Gastroesophageal sphincter (tissue), 4 donors: ENCODE measurements around the gene DIABLO. TPM values are rescaled to one million over a fixed set of nuclear protein-coding genes. Genes with fewer than 3 reads are reported as not detected.

ENCODE experiments used
- ATAC-seq: fragments of 150-250 bp; one replicate; pipeline ENCODE4 v1.9.1; 2016; ENCODE audit warnings: mild to moderate bottlenecking, moderate library complexity
- H3K27ac ChIP-seq, 4 donors: fragments of 200-600 bp; sonication (generic) in 3 of 4; 1 replicate in 3 of 4; 2 replicates in 1 of 4; pipeline ENCODE4 v1.5.1; 2016 to 2019
- H3K27me3 ChIP-seq: fragments of 200-600 bp; sonication (generic); one replicate; pipeline ENCODE4 v1.5.1; 2019
- H3K36me3 ChIP-seq, 2 donors: fragments of 200-600 bp; sonication (generic); one replicate each; pipeline ENCODE4 v1.5.1; 2019; ENCODE audit warnings: control low read depth in 1 of 2
- H3K4me1 ChIP-seq, 3 donors: fragments of 200-600 bp; sonication (generic); 1 replicate in 2 of 3; 2 replicates in 1 of 3; pipeline ENCODE4 v1.5.1; 2016 to 2019; ENCODE audit warnings: control low read depth in 2 of 3
- H3K4me3 ChIP-seq, 2 donors: fragments of 200-600 bp; sonication (generic); one replicate each; pipeline ENCODE4 v1.5.1; 2019; ENCODE audit warnings: mild to moderate bottlenecking in 1 of 2, moderate library complexity in 1 of 2
- H3K9me3 ChIP-seq, 3 donors: fragments of 200-600 bp; sonication (generic); one replicate each; pipeline ENCODE4 v1.5.1; 2017 to 2019; ENCODE audit warnings: control low read depth in 2 of 3
- EP300 ChIP-seq: sonication (generic); formaldehyde crosslinking; IDR thresholded peaks from one replicate; pipeline ENCODE4 v1.6.1; 2017; ENCODE audit warnings: antibody characterized with exemption, mild to moderate bottlenecking
- POLR2A ChIP-seq, 2 donors: fragments of 450-650 bp; IDR thresholded peaks; one replicate each; pipeline ENCODE4 v1.6.1; 2017; ENCODE audit warnings: antibody characterized with exemption in 2 of 2, mild to moderate bottlenecking in 2 of 2, moderate library complexity in 1 of 2
- POLR2AphosphoS5 ChIP-seq: sonication (generic); formaldehyde crosslinking; IDR thresholded peaks from one replicate; pipeline ENCODE4 v1.6.1; 2017; ENCODE audit warnings: antibody characterized with exemption
- WGBS, 2 donors: methylation state at CpG; one replicate each; pipeline ENCODE4 v1.1.5; 2018; ENCODE audit warnings: low coverage in 1 of 2; 5-methylcytosine and 5-hydroxymethylcytosine counted together
- total RNA-seq, 4 donors: library from RNA; depleted of rRNA; stranded (reverse); fragments of >200 nt; gene quantifications; one replicate each; pipeline ENCODE4 v1.1.0, GENCODE V29; 2016
- TF ChIP-seq, protein P1 (sequence below), 4 experiments: fragments of 200-600 bp in 2 of 4; fragments of 450-650 bp in 2 of 4; sonication (generic) in 1 of 4; IDR thresholded peaks; one replicate each; pipeline ENCODE4 v1.5.1; 2017 to 2019; ENCODE audit warnings: antibody characterized with exemption in 4 of 4, mild to moderate bottlenecking in 2 of 4, moderate library complexity in 2 of 4

DIABLO gene
- total RNA-seq, 4 donors from 2014 or later, result 35.8 to 45.3 (median 38.3) TPM

DNA sequence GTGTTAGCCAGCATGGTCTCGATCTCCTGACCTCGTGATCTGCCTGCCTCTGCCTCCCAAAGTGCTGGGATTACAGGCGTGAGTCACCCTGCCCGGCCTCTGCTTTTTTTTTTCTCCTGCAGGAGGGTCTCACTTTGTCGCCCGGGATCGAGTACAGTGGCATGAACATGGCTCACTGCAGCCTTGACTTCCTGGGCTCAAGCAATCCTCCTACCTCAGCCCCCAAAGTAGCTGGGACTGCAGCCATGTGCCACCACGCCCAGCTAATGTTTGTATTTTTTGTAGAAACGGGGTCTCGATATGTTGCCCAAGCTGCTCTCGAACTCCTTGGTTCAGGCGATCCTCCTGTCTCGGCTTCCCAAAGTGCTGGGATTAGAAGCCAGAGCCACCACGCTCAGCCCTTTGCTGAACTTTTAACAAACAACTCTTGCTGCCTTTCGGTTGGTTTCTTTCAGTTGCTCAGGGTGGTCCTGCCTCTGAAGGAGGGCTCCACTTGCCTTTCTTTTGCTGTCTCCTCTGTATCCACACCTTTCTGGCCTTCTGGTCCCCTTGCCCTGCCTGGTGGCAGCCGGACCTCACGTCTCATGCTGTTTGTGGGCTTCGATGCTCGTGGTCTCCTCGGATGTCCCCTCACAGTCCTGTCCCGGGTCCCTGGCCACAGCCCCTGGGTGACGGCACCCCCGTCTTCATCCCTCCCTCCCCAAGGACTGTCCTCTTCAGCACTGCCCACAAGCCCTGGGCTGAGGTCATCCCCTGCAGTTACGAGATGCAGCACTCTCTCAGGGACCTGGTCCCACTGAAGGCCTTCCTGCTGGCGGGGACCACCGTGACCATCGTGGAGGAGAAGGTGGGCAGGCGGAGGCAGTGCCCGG is 26.1 kb downstream of the DIABLO start:
- H3K27ac ChIP-seq, result no peak overlapping the region
- H3K4me1 ChIP-seq, result peaks cover 0 to 21% (median 11%) of the 10 kb centered on the region in 3 donors
- peaks cover 80% of the 10 kb centered on the region for H3K27me3 ChIP-seq
- TF ChIP-seq POLR2A (IDR thresholded peaks at IDR 0.05) (no peak), EP300 (no peak), POLR2AphosphoS5 (no peak)
- TF ChIP-seq, protein P1, sequence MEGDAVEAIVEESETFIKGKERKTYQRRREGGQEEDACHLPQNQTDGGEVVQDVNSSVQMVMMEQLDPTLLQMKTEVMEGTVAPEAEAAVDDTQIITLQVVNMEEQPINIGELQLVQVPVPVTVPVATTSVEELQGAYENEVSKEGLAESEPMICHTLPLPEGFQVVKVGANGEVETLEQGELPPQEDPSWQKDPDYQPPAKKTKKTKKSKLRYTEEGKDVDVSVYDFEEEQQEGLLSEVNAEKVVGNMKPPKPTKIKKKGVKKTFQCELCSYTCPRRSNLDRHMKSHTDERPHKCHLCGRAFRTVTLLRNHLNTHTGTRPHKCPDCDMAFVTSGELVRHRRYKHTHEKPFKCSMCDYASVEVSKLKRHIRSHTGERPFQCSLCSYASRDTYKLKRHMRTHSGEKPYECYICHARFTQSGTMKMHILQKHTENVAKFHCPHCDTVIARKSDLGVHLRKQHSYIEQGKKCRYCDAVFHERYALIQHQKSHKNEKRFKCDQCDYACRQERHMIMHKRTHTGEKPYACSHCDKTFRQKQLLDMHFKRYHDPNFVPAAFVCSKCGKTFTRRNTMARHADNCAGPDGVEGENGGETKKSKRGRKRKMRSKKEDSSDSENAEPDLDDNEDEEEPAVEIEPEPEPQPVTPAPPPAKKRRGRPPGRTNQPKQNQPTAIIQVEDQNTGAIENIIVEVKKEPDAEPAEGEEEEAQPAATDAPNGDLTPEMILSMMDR (IDR thresholded peaks at IDR 0.05), result no peak
- H3K4me3 ChIP-seq, result no peak overlapping the region
- peaks cover 0 to 6% (median 0%) of the 10 kb centered on the region in 3 donors for H3K9me3 ChIP-seq
- 82 to 94% methylated on average over 13 to 20 of the region's 29 CpGs for WGBS, 2 donors
- H3K36me3 ChIP-seq, result no peaks in the 10 kb centered on the region
- no peak for ATAC-seq

DNA sequence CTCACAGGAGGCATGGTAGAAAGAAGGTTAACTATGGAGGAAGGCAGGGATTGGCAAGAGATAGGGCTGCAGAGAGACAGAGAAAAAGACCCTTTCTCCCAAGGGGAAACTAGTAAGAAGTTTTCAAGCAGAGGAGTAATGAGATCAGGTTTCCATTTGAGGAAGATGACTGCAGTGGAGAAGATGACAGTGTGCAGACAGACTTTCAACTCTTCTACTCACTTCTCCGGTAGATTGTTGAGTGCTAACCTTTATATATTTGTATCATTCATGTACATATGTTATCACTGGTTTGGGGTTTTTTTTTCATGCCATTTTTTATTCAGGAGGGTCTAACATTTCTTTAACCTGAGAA is 28.3 kb downstream of the DIABLO start:
- TF ChIP-seq POLR2AphosphoS5 (no peak), EP300 (no peak), POLR2A (IDR thresholded peaks at IDR 0.05) (no peak)
- TF ChIP-seq, protein P1 (IDR thresholded peaks at IDR 0.05), result no peak
- no peaks in the 10 kb centered on the region for H3K4me1 ChIP-seq
- no peak for ATAC-seq
- H3K4me3 ChIP-seq, result no peak overlapping the region
- 33 to 44% methylated on average over 1 of the region's 1 CpG for WGBS, 2 donors
- H3K9me3 ChIP-seq, result peaks cover 0 to 6% (median 0%) of the 10 kb centered on the region in 3 donors
- no peaks in the 10 kb centered on the region for H3K36me3 ChIP-seq
- no peak overlapping the region for H3K27ac ChIP-seq
- peaks cover 58% of the 10 kb centered on the region for H3K27me3 ChIP-seq

DNA sequence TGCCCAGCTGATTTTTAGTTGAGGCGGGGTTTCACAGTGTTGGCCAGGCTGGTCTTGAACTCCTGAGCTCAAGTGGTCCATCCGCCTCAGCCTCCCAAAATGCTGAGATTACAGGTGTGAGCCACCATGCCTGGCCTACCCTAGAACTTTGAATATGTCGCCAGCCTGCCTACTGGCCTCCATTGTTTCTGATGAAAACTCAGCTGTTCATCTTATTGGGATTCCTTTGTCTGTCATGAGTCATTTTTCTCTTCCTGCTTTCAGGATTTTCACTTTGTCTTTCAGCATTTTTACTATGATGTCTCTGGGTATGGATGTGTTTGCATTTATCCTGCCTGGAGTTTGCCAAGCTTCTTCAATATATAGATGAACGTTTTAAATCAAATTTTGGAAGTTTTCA is 30.4 kb downstream of the DIABLO start:
- ATAC-seq, result no peak
- 76 to 90% methylated on average over 3 of the region's 4 CpGs for WGBS, 2 donors
- Histone ChIP-seq H3K27me3 (peaks cover 37% of the 10 kb centered on the region), H3K4me1 (no peaks in the 10 kb centered on the region), H3K36me3 (no peaks in the 10 kb centered on the region), H3K4me3 (no peak overlapping the region), H3K27ac (no peak overlapping the region), H3K9me3 (peaks cover 0 to 6% (median 0%) of the 10 kb centered on the region in 3 donors)
- TF ChIP-seq EP300 (no peak), POLR2AphosphoS5 (no peak), POLR2A (IDR thresholded peaks at IDR 0.05) (no peak)
- TF ChIP-seq, protein P1 (IDR thresholded peaks at IDR 0.05), result no peak

DNA sequence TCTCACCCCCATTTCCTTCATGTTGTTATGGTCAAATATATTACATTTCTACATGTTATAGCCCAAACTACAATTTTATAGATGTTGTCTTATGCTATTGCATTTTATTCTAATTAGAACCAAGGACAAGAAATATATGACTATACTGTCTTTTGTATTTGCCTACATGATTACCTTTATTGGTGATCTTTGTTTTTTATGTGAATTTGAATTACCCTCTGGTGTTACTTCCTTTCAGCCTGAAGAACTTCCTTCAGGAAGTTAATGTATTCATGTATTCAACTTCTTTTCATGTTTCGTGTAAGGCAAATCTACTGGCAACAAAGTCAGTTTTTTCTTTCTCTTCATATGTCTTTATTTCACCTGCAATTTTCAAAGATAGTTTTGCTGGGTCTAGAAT is 31.0 kb downstream of the DIABLO start:
- 67 to 71% methylated on average over 1 of the region's 1 CpG for WGBS, 2 donors
- Histone ChIP-seq H3K4me1 (no peaks in the 10 kb centered on the region), H3K27ac (no peak overlapping the region), H3K36me3 (no peaks in the 10 kb centered on the region), H3K9me3 (peaks cover 0 to 6% (median 0%) of the 10 kb centered on the region in 3 donors), H3K27me3 (peaks cover 31% of the 10 kb centered on the region), H3K4me3 (no peak overlapping the region)
- no peak for ATAC-seq
- TF ChIP-seq, protein P1 (IDR thresholded peaks at IDR 0.05), result no peak
- TF ChIP-seq POLR2AphosphoS5 (no peak), POLR2A (IDR thresholded peaks at IDR 0.05) (no peak), EP300 (no peak)

DNA sequence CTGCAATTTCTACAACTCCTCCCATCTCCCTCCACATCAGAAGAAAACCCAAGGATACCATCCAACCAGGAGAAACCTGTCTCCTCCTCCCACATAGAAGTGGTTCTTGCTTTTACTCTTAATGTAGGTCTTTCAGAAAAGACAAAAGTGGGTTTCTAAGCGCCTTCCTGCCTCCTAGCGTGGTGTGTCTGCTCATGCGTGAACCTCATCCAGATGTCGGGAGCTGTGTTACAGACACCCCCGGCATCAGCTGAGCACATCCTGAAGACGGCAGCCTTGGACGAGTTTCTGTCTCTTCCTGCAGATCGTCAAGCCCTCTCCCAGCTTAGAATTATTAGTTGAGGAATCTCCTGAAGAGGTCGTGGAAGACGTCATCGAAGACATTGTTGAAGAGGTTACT is 33.4 kb downstream of the DIABLO start:
- Histone ChIP-seq H3K27ac (no peak overlapping the region), H3K4me1 (no peaks in the 10 kb centered on the region), H3K9me3 (peaks cover 0 to 6% (median 0%) of the 10 kb centered on the region in 3 donors), H3K36me3 (no peaks in the 10 kb centered on the region), H3K4me3 (no peak overlapping the region), H3K27me3 (peaks cover 7% of the 10 kb centered on the region)
- ATAC-seq, result no peak
- TF ChIP-seq POLR2AphosphoS5 (no peak), POLR2A (IDR thresholded peaks at IDR 0.05) (no peak), EP300 (no peak)
- TF ChIP-seq, protein P1 (IDR thresholded peaks at IDR 0.05), result no peak
- 76% methylated on average over 3 of the region's 11 CpGs; no CpG with 5 or more reads in 1 of the 2 donors for WGBS, 2 donors
